HEK293 (cell line): Measurements from ENCODE around the gene AFG3L2.

Experiments
- CTCF ChIP-seq: fragments of 450-650 bp; formaldehyde crosslinking; IDR thresholded peaks from 2 replicates; pipeline ENCODE4 v1.5.1; 2016; ENCODE audit warnings: missing biosample characterization, missing genetic modification characterization
- SETDB1 ChIP-seq: IDR thresholded peaks from one replicate; pipeline ENCODE4 v1.6.1; 2017; ENCODE audit warnings: mild to moderate bottlenecking, low read length, moderate library complexity, mixed read lengths; ENCODE audit not compliant: insufficient read length
- ZNF239 ChIP-seq: fragments of 450-650 bp; formaldehyde crosslinking; IDR thresholded peaks from 2 replicates; pipeline ENCODE4 v1.5.1; 2016; ENCODE audit warnings: missing biosample characterization, missing genetic modification characterization
- ZNF561 ChIP-seq: fragments of 450-650 bp; IDR thresholded peaks from 2 replicates; pipeline ENCODE4 v1.5.1; 2018; ENCODE audit warnings: missing biosample characterization, missing genetic modification characterization, borderline replicate concordance
- ZNF580 ChIP-seq: fragments of 450-650 bp; formaldehyde crosslinking; IDR thresholded peaks from 2 replicates; pipeline ENCODE4 v1.5.1; 2016; ENCODE audit warnings: missing biosample characterization, missing genetic modification characterization
- ZNF600 ChIP-seq: fragments of 450-650 bp; formaldehyde crosslinking; IDR thresholded peaks from 2 replicates; pipeline ENCODE4 v1.5.1; 2016; ENCODE audit warnings: missing biosample characterization, missing genetic modification characterization
- ZNF707 ChIP-seq: fragments of 450-650 bp; formaldehyde crosslinking; IDR thresholded peaks from 2 replicates; pipeline ENCODE4 v1.5.1; 2016; ENCODE audit warnings: missing biosample characterization, missing genetic modification characterization

GRCh38 chr18:12405066-12405465, 28.0 kb upstream of the AFG3L2 start:
- TF ChIP-seq SETDB1 (no peak), ZNF239 (tag by site-specific recombination) (no peak), CTCF (tag by site-specific recombination) (no peak), ZNF600 (no peak), ZNF561 (tag by site-specific recombination) (no peak), ZNF580 (no peak), ZNF707 (tag by site-specific recombination) (no peak)
